ENCODE measurements around the gene GNB1L.

DNA sequence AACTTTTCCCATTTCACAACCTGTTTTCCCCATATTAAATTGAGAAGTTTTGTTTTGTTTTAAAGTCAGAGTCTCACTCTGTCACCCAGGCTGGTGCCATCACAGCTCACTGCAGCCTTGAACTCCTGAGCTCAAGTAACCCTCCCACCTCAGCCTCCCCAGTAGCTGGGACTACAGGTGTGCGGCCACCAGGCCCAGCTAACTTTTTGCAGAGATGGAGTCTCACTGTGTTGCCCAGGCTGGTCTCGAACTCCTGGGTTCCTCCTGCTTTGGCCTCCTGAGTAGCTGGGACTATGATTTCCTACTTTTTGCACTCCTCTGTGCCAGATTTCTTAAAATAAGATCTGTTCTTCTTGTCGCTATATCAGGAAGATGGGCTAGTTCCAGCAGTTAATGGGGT, 44.9 kb downstream of the GNB1L start:
- TF ChIP-seq, protein P1, sequence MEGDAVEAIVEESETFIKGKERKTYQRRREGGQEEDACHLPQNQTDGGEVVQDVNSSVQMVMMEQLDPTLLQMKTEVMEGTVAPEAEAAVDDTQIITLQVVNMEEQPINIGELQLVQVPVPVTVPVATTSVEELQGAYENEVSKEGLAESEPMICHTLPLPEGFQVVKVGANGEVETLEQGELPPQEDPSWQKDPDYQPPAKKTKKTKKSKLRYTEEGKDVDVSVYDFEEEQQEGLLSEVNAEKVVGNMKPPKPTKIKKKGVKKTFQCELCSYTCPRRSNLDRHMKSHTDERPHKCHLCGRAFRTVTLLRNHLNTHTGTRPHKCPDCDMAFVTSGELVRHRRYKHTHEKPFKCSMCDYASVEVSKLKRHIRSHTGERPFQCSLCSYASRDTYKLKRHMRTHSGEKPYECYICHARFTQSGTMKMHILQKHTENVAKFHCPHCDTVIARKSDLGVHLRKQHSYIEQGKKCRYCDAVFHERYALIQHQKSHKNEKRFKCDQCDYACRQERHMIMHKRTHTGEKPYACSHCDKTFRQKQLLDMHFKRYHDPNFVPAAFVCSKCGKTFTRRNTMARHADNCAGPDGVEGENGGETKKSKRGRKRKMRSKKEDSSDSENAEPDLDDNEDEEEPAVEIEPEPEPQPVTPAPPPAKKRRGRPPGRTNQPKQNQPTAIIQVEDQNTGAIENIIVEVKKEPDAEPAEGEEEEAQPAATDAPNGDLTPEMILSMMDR (IDR thresholded peaks at IDR 0.05; ENCODE audit: low read length), result no peak
- TF ChIP-seq EZH2 (optimal IDR thresholded peaks at IDR 0.05; ENCODE audit: low read depth, low read length), result no peak
